Mucosa of descending colon (tissue), 3 donors: ENCODE measurements around the gene CDCA8. TPM values are rescaled to one million over a fixed set of nuclear protein-coding genes. Genes with fewer than 3 reads are reported as not detected.

Experiments
- ATAC-seq: fragments of 200-7000 bp; cut with Tn5 transposase; one replicate; pipeline ENCODE4 v1.9.1; 2020; ENCODE audit warnings: mild to moderate bottlenecking, moderate library complexity
- DNase-seq, 3 donors: peaks; one replicate each; pipeline ENCODE4 v3.0.0-alpha.2; 2020
- H3K36me3 ChIP-seq: fragments of 200-600 bp; one replicate; pipeline ENCODE4 v1.8.0; 2021; ENCODE audit warnings: low read depth, mild to moderate bottlenecking
- H3K4me1 ChIP-seq: fragments of 200-600 bp; one replicate; pipeline ENCODE4 v1.8.0; 2021; ENCODE audit warnings: low read depth, mild to moderate bottlenecking
- H3K4me3 ChIP-seq: fragments of 200-600 bp; one replicate; pipeline ENCODE4 v1.8.0; 2021; ENCODE audit warnings: mild to moderate bottlenecking
- H3K9me3 ChIP-seq: fragments of 200-600 bp; one replicate; pipeline ENCODE4 v1.8.0; 2021; ENCODE audit warnings: mild to moderate bottlenecking
- intact Hi-C, 2 donors: fragments of 100-400 bp; cut with DNase I in 1 of 2; cut with micrococcal nuclease in 1 of 2; formaldehyde crosslinking; loops; one replicate each; pipeline versions ENCODE4 v1.11.0 to v1.11.1; 2022; cut with DNase I, micrococcal nuclease
- total RNA-seq, 3 donors: library from RNA; stranded (reverse); fragmentation: NEBNext Ultra II Directional in 2 of 3; extraction: Animal tissue kit (Norgen Biotek cat#: 25700) in 2 of 3; gene quantifications; one replicate each; pipeline versions ENCODE4 v1.2.1 to v1.2.4, GENCODE V29; 2021 to 2023
- TF ChIP-seq, protein P1 (sequence below): fragments of 200-600 bp; IDR thresholded peaks from one replicate; pipeline ENCODE4 v1.8.0; 2022; ENCODE audit warnings: antibody characterized with exemption, mild to moderate bottlenecking
- donor health status: DM: no; HTN: no; CAD: no; lungs with moderate emphysema.
- donor health status: DM: no; HTN: no; CAD: no.
- donor health status: DM: no; HTN: yes; CAD: no.

Gene CDCA8
- total RNA-seq, 3 donors from 2014 or later: 3.8 to 16.8 (median 10.1) TPM

DNA sequence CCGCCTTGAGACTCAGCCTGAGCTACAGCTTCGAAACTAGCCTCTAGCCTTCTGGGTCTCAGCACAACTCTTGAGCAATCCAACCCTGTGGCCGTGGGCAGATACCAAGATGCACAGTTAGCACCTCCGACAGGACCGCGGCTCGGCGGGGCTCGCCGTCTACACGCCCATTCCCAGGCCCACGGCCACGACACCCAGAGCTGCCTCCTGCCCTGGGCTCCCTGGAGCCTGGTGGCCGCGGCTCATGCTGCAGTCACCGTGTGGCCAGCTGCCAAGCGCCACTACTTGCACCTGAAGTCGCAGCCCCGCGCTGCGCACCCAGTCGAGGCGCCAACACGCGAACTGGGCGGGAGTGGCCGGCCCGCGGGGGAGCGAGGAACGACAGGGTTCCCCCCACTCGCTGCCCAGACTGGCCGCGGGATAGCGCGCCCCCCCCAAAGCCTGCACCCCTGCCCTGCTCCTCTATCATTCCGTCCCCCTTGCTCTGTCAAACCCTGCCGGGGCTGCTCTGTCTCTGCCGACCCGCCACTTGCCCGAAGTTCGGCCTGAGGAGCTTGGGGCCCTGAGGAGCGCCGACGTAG, 729 bp upstream of the CDCA8 start:
- Histone ChIP-seq H3K36me3 (no peaks in the 10 kb centered on the region), H3K9me3 (no peaks in the 10 kb centered on the region), H3K4me3 (peak overlapping the region; percentile 40), H3K4me1 (peaks cover 19% of the 10 kb centered on the region)
- TF ChIP-seq, protein P1, sequence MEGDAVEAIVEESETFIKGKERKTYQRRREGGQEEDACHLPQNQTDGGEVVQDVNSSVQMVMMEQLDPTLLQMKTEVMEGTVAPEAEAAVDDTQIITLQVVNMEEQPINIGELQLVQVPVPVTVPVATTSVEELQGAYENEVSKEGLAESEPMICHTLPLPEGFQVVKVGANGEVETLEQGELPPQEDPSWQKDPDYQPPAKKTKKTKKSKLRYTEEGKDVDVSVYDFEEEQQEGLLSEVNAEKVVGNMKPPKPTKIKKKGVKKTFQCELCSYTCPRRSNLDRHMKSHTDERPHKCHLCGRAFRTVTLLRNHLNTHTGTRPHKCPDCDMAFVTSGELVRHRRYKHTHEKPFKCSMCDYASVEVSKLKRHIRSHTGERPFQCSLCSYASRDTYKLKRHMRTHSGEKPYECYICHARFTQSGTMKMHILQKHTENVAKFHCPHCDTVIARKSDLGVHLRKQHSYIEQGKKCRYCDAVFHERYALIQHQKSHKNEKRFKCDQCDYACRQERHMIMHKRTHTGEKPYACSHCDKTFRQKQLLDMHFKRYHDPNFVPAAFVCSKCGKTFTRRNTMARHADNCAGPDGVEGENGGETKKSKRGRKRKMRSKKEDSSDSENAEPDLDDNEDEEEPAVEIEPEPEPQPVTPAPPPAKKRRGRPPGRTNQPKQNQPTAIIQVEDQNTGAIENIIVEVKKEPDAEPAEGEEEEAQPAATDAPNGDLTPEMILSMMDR: no peak
- intact Hi-C loops: no loop called here
- ATAC-seq (peak; percentile 24), DNase-seq (peak; percentile 54 to 80 (median 75))

DNA sequence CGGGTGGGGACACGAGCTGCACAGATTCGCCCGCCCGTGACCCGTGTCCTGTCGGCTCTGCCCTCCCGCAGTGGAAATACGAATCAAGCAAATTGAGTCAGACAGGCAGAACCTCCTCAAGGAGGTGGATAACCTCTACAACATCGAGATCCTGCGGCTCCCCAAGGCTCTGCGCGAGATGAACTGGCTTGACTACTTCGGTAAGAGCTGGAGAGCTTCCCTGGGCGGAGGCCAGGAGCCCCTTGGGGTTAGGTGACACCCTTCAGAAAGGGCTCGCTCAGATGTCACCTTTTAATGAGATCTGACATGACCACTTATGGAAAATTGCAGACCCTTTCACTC, 489 bp downstream of the CDCA8 start:
- Histone ChIP-seq H3K4me1 (peaks cover 19% of the 10 kb centered on the region), H3K36me3 (no peaks in the 10 kb centered on the region), H3K4me3 (peak overlapping the region; percentile 40), H3K9me3 (no peaks in the 10 kb centered on the region)
- peak in 1 of 3 donors; percentile 36 for DNase-seq
- no peak for ATAC-seq
- TF ChIP-seq, protein P1: no peak
- intact Hi-C loops: no loop called here

DNA sequence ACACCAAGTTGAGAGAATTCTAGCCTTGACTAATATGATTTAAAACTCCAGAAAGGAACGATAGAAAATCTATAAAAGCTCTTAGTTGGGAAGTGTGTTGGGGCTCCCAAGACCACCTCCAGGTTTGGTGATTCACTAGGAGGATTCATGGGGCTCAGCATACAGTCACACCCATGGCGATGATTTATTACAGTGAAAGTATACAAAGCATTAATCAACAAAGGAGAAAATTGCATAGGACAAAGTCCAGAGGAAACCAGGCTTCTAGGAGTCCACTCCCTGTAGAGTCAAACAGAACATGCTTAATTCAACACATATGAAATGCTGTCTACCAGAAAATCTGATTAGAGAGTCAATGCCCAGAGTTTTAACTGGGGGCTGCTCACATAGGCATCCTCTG, 4.8 kb downstream of the CDCA8 start:
- intact Hi-C loops: no loop called here

DNA sequence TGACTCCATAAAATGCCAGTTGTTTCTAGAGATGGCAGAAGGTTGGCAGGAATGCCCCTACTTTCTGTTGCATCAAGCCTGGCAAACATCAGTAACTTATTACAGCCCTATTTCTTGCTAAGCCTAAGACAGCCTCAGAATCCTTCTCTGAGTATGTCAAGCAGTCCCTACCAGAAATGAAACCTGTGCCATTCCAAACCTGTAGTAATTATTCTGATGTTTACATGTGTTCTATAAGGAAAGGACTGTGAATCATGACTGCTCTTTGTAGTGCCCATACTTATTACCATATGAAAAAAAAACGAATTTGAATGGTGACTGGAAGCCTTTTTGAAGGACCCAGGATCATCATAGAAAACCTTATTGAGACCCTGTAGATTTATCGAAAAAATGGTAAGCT, 5.4 kb downstream of the CDCA8 start:
- peak; percentile 61 for ATAC-seq

More for the DNA sequence above, 4.8 kb downstream of the CDCA8 start:
- Histone ChIP-seq H3K9me3 (no peaks in the 10 kb centered on the region), H3K36me3 (no peaks in the 10 kb centered on the region), H3K4me3 (no peak overlapping the region), H3K4me1 (no peaks in the 10 kb centered on the region)
- TF ChIP-seq, protein P1: no peak
- peak in 1 of 3 donors; percentile 33 for DNase-seq
- ATAC-seq: peak; percentile 82

DNA sequence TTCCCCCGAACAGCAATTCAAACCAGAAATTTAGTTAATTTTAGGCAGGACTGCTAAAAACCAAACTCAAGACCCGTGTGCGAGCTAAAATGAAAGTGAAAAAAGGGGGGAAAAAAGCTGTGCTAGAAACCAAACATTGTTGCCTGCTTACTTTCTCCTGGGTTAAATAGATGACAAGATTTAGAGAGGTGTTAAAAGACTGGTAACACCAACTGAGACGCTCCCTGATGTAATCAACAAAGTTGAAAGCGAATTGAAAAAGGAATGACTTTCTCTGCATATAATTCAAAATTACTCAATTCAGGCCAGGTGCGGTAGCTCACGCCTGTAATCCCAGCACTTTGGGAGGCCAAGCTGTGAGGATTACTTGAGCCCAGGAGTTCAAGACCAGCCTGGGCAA, 6.8 kb downstream of the CDCA8 start:
- no peak for ATAC-seq
- H3K9me3 ChIP-seq: no peaks in the 10 kb centered on the region

More for the DNA sequence above, 5.4 kb downstream of the CDCA8 start:
- peak in 1 of 3 donors; percentile 21 for DNase-seq
- TF ChIP-seq, protein P1: no peak
- no peaks in the 10 kb centered on the region for H3K4me1 ChIP-seq
- H3K36me3 ChIP-seq: no peaks in the 10 kb centered on the region
- H3K4me3 ChIP-seq: no peak overlapping the region
- intact Hi-C loops: no loop called here
- H3K9me3 ChIP-seq: no peaks in the 10 kb centered on the region

More for the DNA sequence above, 6.8 kb downstream of the CDCA8 start:
- no peak for DNase-seq
- TF ChIP-seq, protein P1: no peak
- Histone ChIP-seq H3K4me3 (no peak overlapping the region), H3K4me1 (no peaks in the 10 kb centered on the region), H3K36me3 (no peaks in the 10 kb centered on the region)
- intact Hi-C loops: no loop called here
